ENCODE data around the gene OTUD7B. TPM values are rescaled to one million over a fixed set of nuclear protein-coding genes. Genes with fewer than 3 reads are reported as not detected.
"Not testable (repeated sequence)": the region's sequence is repeated elsewhere in the genome, so short reads cannot be mapped to it uniquely, and the experiment has no call there.

OTUD7B gene
- total RNA-seq, 4 donors from 2014 or later = 9.7 to 44.9 (median 28.8) TPM

DNA sequence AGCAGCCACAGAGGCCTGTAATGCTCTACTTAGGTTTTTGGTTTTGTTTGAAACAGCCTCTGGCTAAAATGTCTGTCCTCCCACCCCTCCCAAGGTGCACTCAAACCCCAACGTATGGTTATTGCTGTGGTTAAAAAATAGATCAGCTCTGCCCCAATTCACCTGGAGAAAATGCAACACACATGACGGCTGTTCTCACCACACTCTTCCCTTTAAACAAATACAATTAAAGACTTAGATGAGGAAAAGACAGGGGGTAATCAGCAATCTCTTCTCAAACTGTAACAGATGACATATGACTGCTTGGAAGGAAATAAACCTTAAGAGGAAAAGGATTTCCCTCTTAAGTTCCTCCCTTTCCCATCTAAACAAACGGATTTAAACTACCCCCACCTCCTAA is 67.6 kb downstream of the OTUD7B start:
- Histone ChIP-seq H3K27me3 (no peaks in the 10 kb centered on the region), H3K27ac (peak overlapping the region in 1 of 2 donors; percentile 62), H3K36me3 (no peaks in the 10 kb centered on the region), H3K9me3 (no peaks in the 10 kb centered on the region), H3K4me1 (peaks cover 0 to 3% of the 10 kb centered on the region in 2 donors), H3K4me3 (no peak overlapping the region)
- intact Hi-C loops (cut with DNase I; ENCODE audit: low total_unique reads) = no loop called here
- no peak for DNase-seq
- TF ChIP-seq CTCF (IDR thresholded peaks at IDR 0.05) (no peak), POLR2A (IDR thresholded peaks at IDR 0.05) (no peak)

- peak overlapping the region; percentile 7 to 62 for H3K27ac ChIP-seq
These were observed 68.3 kb downstream of the OTUD7B start for GRCh38 chr1:149942207-149942606.

GRCh38 chr1:149940427-149940826 is 70.1 kb downstream of the OTUD7B start:
- Histone ChIP-seq H3K36me3 (no peaks in the 10 kb centered on the region), H3K4me3 (no peak overlapping the region), H3K27me3 (no peaks in the 10 kb centered on the region), H3K4me1 (peaks cover 0 to 9% of the 10 kb centered on the region in 2 donors), H3K9me3 (no peaks in the 10 kb centered on the region), H3K27ac (peak overlapping the region; percentile 88 to 90)
- intact Hi-C loops (cut with DNase I; ENCODE audit: low total_unique reads) = no loop called here
- no peak for TF ChIP-seq POLR2A (IDR thresholded peaks at IDR 0.05)
- no peak for TF ChIP-seq CTCF (IDR thresholded peaks at IDR 0.05)
- no peak for DNase-seq

More at GRCh38 chr1:149942207-149942606, 68.3 kb downstream of the OTUD7B start:
- intact Hi-C loops (cut with DNase I; ENCODE audit: low total_unique reads) = no loop called here
- no peak for DNase-seq
- no peaks in the 10 kb centered on the region for H3K27me3 ChIP-seq
- H3K36me3 ChIP-seq = no peaks in the 10 kb centered on the region
- no peak overlapping the region for H3K4me3 ChIP-seq
- H3K9me3 ChIP-seq = no peaks in the 10 kb centered on the region
- TF ChIP-seq POLR2A (IDR thresholded peaks at IDR 0.05) (no peak), CTCF (IDR thresholded peaks at IDR 0.05) (peak; percentile 16 to 38 (median 26))
- peaks cover 0 to 5% of the 10 kb centered on the region in 2 donors for H3K4me1 ChIP-seq

DNA sequence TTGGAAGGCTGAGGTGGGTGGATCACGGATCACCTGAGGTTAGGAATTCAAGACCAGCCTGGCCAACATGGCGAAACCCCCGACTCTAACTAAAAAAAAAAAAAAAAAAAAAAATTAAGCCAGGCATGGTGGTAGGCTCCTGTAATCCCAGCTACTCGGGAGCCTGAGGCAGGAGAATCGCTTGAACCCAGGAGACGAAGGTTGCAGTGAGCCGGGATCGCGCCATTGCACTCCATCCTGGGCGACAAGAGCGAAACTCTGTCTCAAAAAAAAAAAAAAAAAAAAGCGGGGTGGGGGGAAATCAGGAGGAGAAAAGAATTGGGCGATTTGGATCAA is 71.9 kb downstream of the OTUD7B start:
- H3K9me3 ChIP-seq; intact Hi-C loops (cut with DNase I; ENCODE audit: low total_unique reads); H3K27me3 ChIP-seq; H3K36me3 ChIP-seq; H3K4me1 ChIP-seq; DNase-seq: not testable (repeated sequence)
- H3K27ac ChIP-seq = peak overlapping the region; percentile 88 to 90
- H3K4me3 ChIP-seq = peak overlapping the region; percentile 30 to 38

DNA sequence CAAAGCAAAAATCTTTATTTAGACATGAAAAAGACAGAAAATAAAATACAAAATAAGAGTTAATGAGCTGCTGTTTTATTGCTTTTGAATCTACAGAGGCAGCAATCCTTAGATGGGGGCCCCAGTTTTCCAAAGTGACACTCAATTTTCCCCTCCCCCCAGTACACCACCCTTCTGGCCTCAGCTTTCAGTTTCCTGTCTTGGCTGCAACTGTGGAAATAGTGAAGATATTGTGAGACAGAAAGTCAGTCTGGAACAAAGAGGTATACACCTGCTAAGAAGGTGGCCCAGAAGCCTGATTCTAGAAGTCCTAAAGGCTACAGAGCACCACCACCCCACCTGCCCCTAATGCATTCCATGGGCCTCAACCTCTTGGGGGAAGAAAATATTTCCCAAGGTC is 72.8 kb downstream of the OTUD7B start:
- Histone ChIP-seq H3K4me1 (peaks cover 0 to 10% of the 10 kb centered on the region in 2 donors), H3K27ac (peak overlapping the region; percentile 88 to 90), H3K36me3 (no peaks in the 10 kb centered on the region), H3K4me3 (no peak overlapping the region), H3K9me3 (no peaks in the 10 kb centered on the region), H3K27me3 (no peaks in the 10 kb centered on the region)
- TF ChIP-seq CTCF (IDR thresholded peaks at IDR 0.05) (no peak), POLR2A (IDR thresholded peaks at IDR 0.05) (no peak)
- no peak for DNase-seq
- intact Hi-C loops (cut with DNase I; ENCODE audit: low total_unique reads) = no loop called here
